GM18873 (cell line): ENCODE measurements around the gene MET.

Source experiments
- ATAC-seq: cut with Tn5 transposase; IDR thresholded peaks from one replicate; pipeline ENCODE4 v1.9.1; 2021; ENCODE audit warnings: mild to moderate bottlenecking, moderate library complexity, moderate number of reproducible peaks; ENCODE audit not compliant: unreplicated experiment, low FRiP score

The MET gene

DNA sequence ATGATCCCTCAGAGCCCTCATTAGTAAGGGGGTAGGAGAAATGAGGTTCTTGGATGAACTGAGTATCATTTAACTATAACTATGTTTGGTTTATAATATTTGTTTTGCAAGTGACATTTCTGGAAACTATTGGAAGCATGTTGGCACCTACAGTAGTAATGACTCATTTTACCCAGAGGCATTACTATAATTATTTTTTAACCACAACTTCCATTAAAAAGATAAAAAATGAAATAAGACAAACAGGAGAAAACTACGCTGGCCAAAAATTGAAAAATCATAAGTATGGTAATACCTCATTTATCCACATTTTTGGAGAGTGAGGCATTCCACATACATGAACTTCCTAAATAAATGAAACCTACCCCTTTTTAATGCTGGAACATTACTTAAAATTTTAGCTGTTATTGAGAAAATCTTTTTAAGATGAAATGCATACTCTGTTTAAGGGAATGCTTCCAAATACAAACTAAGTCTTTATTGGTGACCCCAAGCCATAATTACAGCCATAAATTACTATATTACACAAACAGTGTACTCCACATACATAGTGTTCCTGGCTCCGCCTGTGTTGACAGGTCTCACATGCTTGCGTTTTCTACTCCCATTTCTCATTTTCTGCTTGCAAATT lies 105.8 kb downstream of the MET start:
- no peak for ATAC-seq

DNA sequence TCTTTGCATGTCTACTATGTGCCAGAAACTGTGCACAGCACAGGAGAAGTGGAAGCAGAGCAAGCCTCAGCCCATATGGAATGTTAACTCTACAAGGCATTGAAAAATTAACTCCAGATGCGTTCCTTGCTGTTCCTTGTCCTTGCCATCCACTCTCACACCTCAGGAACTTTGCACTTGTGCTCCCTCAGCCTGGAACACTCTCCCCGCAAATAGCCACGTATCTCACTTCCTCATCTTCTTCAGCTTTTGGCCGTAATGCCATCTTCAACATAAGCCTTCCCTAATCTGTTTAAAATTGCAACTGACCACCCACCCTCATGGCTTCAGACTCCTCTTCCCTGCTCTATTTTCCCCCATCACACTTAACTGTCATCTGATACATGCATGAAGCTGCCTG lies 107.2 kb downstream of the MET start:
- no peak for ATAC-seq

DNA sequence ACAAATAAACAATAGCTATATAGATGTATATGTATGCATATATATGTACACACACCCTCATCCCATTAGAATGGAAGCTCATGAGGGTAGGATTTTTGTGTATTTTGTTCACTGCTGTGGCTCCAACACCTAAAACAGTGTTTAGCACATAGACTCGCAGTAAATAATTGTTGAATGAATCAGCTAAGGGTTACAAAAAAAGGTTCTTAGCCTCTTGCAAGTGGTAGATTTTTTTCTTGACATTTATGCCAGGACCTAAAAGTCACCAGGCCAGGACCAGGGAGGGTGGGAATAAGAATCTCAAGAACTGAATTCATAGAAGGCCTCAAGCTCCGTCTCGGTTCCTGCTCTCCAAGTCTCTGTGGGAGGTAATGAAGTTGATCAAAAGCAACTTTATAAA lies 107.9 kb downstream of the MET start:
- no peak for ATAC-seq

DNA sequence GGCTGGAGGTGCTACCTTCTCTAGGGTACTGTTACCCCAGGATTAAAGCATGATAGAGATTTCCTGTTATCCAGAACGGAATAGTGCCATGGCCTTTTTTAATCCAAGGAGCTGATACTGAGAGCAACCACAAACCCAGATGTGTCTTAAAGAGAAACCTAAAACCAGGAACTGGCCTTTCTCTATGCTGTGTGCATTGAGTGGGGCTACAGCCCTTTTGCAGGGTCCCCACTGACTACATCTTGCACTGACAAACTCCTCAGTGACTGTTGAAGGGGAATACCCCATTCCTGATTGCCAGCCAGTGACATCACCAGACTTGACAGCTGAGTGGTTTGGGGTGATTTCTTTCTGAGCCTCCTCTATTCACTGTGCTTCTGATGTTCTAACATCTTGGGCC lies 108.5 kb downstream of the MET start:
- ATAC-seq, result no peak

DNA sequence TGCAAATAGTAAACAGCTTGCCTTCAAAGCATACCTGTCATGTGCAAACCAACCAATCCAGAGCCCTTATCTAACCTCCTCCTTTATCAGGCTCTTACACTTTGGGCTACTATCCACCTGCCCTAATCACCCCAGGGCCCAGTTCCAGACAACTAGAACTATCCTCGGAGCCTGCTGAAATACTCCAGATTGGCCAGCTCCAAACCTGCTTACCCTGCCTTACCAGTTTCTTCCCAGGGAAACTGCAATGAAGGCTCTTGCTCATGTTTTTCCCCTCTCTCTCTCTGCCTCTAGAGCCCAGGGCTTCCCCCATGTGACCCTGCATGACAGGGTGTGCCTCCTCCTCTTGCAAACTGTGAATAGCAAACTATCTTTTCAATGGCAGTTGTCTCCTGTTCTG lies 109.0 kb downstream of the MET start:
- no peak for ATAC-seq

DNA sequence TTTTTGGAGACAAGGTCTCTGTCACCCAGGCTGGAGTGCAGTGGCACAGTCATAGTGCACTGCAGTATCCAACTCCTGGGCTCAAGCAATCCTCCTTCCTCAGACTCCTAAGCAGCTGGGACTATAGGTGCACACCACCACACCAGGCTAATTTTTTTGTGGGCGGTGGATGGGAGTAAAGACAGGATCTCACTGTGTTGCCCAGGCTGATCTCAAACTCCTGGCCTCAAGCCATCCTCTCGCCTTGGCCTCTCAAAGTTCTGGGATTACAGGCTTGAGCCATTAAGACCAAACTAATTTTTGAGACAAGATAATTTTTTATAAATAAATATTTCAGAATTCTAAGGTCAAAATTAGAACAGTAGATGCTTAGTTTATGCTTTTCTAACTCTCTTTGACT lies 109.6 kb downstream of the MET start:
- ATAC-seq, result no peak

DNA sequence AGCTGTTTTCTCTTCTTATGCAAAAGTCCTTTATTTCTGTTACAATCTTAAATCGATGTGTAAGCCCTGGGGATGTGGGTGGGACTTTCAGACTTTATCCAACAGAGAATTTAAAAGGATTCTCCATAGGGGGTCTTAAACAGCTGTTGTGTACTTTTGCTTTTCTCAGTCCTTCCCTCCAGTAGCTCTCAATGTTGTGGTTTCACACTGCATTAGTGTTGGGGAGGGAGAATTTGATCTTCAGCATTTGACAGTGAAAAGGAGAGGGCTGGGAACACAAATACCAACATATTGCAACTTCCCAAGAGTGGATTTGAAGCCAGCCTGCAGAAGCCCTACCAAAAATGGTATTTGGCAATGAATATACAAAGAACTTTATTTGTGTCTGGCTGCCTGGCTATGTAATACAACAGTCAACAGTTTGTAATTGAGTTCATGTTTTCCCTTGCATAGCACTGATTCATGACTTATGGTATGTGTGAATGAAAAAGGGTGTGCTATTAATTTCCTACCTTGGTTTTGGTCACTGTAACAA lies 110.2 kb downstream of the MET start:
- no peak for ATAC-seq

DNA sequence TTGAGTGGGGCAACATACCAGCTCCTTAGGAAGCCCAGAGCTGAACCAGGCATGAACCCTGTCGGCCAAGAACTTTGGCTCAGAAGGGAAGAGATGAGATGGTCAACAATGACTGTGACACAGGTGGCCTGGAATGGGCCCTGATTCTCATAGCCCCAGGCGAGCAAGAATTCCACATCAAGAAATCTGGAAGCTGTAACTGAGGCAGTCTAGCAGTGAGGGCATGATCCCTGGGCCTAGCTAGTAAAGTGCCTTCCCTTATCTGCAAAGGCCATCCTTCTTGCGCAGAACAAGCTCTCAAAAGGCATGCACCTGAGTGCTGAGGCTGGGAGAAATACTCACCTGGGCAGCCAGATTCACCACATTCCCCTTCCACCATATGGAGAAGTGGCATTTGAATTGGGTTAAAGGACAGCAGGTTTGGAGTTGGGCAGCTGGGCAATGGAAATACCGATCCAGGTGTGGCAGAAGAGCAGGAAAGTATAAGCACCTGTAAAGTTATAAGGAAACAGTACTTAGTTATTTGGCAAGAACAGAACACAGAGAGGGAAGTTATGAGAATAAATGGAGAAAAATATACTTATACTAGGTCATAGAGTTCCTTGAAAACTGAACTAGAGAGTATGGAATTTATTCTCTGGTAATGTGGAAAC lies 111.8 kb downstream of the MET start:
- no peak for ATAC-seq

DNA sequence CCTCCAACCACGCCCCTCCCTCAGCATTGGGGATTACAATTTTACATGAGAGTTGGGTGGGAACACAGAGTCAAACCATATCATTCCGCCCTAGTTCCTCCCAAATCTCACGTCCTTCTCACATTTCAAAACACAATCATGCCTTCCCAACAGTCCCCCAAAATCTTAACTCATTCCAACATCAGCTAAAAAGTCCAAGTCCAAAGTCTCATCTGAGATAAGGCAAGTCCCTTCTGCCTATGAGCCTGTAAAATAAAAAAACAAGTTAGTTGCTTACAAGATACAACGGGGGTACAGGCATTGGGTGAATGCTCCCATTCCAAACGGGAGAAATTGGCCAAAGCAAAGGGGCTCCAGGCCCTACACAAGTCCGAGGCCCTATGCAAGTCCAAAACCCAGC lies 112.7 kb downstream of the MET start:
- ATAC-seq, result no peak

DNA sequence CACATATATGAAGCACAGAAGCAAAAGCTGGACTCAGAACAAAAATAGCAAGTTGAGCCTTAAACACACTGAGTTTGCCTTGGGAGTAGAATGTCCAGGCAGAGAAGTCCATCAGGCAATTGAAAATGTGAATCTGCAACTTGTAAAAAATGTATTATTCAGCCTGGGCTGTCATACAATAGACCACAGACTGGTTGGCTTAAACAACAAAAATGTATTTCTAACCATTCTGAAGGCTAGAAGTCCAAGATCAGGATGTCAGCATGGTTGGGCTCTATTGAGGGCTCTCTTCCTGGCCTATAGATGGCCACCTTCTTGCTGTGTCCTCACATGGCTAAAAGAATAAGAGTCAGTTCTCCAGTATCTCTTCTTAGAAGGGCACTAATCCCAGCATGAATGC lies 113.8 kb downstream of the MET start:
- ATAC-seq, result no peak

DNA sequence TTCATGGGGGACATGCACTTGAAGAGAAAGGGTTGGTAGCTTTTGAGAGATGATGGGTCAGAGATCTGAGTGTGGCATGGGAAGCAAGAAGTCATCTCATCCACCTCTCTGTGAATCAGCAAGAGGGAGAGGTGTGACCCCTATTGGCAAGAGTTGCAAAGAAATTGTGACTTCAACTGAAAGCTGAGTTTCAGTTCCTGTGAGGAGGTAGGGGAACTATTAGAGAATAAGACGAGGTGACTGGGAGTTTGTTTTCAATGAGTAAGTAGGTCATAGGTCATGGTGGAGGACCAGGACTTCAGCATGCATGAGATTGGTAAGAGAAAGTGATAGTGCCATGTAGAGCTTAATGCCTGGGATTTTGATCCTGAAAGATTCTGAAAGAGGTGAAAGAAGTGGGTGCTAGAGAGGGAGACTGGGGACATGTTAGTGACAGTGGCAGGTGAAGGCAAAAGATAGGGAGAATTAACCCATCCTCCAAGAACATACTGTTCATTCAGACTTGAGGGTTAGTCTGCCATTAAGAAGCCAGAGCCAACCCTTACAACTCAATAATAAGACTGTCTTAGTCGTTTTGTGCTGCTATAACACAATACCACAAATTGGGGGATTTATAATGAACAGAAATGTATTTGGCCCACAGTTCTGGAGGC lies 114.9 kb downstream of the MET start:
- peak; percentile 97 for ATAC-seq

DNA sequence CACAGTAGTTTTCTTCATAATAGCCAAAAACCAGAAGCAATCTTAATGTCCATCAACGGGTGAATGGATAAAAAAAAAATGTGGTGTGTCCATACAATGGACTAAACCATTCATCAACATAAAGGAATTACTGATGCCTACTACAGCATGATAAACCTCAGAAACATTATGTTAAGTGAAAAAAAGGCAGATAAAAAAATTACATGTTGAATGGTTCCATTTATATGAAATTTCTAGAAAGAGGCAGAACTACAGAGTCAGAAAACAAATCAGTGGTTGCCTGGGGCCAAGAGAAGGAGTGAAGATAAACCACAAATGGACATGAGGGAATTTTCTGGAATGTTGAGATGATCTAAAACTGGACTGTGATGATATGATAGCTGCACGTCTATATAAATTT lies 115.9 kb downstream of the MET start:
- ATAC-seq, result no peak

DNA sequence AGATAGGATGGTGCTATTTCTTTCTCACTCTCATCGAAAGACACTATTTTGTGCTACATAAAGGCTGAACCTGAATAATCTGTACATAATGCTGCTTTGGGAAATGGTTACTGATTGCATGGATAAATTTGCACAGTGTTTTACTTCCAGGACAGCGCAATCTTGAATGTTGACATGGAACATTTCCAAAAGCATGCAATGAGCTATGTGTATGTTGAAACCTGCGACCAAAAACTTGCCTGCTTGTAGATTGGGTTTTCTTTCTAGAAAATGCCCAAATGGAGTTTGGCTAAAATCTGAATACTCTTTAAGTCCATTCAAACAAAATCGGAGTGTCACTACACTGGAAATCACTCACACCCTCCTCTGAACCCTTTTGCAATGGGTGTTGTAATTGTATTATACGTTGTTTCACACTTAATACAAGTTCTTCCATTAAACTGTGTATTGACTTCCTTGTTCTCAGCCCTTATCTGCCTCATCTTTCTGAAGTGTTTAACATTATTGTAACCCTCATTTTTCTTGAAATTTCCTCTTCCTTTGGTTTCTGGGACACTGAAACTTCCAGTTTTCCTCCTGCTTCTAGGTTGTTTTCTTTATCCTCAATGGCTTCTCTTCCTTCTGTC lies 116.7 kb downstream of the MET start:
- no peak for ATAC-seq

DNA sequence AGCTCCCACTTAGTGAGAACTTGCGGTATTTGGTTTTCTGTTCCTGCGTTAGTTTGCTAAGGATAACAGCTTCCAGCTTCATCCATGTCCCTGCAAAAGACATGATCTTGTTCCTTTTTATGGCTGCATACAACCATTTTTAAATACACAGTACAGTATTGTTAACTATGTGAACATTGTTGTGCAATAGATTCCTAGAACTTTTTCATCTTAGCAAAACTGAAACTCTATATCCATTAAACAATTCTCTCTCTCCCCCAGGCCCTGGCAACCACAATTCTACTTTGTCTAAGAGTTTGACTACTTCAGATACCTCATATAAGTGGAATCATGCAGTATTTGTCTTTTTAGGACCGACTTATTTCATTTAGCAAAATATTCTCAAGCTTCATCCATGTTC lies 118.0 kb downstream of the MET start:
- no peak for ATAC-seq

DNA sequence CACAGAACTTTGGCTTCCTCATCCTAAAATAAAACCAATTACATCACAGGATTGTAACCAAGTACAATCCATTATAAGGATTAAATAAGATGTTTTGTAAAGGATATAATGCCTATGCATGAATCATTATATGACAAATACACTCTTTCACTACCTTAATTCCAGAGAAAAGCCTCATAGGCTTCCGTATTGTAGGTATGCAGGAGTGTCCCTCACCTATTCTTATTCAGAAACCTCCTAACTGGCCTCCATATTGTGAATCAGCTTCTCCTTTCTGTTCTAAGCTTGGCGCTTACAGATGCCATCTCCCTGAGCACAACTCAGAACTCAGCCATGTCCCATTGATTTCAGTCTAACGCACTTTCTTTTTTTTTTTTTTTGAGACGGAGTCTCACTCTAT lies 120.8 kb downstream of the MET start:
- no peak for ATAC-seq

DNA sequence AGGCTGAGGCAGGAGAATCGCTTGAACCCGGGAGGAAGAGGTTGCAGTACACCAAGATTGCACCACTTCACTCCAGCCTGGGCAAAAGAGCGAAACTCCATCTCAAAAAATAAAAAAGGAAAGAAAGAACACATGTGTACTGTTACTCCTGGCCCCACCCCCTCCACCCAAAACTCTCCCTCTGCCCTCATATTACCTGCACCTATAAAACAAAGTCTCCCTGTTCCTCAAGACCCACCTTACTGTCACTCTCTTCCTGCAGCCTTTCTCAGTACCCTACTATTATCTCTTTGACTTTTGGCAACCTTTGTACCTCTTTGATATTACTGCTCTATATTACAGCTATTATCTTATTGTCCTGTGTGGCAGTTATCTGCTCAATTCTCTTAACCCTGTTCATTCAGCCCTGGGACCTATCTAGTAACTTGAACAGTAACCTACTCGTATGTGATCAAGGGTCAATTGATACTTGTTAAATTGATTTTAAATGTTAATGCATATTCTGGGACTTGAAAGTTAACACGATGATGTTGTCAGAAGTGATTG lies 121.9 kb downstream of the MET start:
- no peak for ATAC-seq

DNA sequence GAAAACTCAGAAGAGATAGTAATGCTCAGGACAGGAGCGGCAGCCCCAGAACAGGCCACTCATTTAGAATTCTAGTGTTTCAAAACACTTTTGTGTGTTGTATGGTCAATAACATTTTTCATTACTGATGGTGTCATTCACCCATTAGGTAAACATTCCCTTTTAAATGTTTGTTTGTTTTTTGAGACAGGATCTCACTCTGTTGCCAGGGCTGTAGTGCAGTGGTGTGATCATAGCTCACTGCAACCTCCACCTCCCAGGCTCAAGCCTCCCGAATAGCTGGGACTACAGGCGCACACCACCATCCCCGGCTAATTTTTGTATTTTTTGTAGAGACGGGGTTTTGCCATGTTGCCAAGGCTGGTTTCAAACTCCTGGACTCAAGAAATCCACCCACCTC lies 124.5 kb downstream of the MET start:
- no peak for ATAC-seq

DNA sequence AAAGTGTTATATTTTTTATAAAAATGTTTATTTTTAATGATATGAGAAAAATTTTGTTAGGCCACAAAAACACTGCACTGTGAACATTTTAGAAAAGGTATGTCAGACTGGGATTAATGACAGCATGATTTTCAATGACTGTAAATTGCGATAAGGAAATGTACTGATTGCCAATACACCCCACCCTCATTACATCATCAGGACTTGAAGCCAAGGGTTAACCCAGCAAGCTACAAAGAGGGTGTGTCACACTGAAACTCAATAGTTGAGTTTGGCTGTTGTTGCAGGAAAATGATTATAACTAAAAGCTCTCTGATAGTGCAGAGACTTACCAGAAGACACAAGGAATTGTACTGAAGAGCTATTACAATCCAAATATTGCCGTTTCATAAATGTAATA lies 125.6 kb downstream of the MET start:
- ATAC-seq, result no peak

DNA sequence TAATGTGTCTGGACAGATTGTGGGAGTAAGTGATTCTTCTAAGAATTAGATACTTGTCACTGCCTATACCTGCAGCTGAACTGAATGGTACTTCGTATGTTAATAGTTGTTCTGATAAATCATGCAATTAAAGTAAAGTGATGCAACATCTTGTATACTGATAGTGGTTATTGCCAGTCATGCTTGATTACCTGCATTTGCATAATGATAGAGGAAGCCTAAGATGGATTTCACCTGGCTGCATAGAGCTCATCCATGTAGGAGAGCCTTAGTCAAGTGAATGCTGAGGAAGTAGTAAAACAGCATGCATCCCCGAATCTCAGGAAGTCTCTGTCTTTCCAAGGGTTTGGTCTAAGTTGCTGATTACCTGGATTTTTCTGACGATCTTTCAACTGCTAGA lies 126.2 kb downstream of the MET start:
- no peak for ATAC-seq

DNA sequence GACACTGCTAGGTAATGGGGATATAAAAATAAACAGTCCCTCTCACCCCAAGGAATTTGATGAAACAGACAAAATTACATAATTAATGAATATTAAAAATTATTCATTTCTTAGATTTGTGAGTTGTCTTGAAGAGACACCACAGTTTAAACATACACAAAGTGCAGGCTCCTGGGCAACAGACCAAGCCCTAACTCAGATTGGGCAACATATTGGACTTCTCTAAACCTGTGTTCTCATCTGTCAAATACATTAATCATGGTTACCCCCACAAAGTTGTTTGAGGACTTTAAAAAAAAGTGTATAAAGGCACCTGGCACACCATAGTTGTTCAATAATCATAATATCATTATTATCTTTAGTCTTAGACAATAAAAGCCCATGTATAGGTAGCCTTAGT lies 127.9 kb downstream of the MET start:
- no peak for ATAC-seq

DNA sequence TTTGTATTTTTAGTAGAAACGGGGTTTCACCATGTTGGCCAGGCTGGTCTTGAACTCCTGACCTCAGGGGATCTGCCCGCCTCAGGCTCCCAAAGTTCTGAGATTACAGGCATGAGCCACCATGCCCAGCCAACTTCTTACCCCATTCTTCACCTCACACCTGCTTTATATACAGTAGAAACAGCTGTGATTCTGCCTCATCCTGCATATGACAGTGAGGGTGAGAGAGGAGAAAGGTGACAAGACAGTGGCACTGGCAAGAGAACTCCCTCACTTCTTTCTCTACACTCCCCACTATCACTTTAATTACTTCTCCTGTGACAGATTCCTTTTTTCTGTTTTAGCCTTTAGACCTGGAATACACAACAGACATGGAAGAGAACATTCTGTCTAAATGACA lies 128.6 kb downstream of the MET start:
- ATAC-seq, result no peak
